Left lobe of liver (tissue), 2 donors: ENCODE measurements around the gene KLHL40. TPM values are rescaled to one million over a fixed set of nuclear protein-coding genes. Genes with fewer than 3 reads are reported as not detected.

Experiments used
- ATAC-seq: fragments of 200-7000 bp; cut with Tn5 transposase; one replicate; pipeline ENCODE4 v1.9.1; 2020; ENCODE audit warnings: mild to moderate bottlenecking, moderate library complexity
- DNase-seq: peaks from one replicate; pipeline ENCODE4 v3.0.0-alpha.2; 2020; ENCODE audit warnings: low spot score
- total RNA-seq: library from RNA; stranded (reverse); gene quantifications from one replicate; pipeline ENCODE4 v1.2.1, GENCODE V29; 2021
- donor health status: DM: no; HTN: no; CAD: no; lungs with moderate emphysema.
- donor health status: DM: no; HTN: yes; CAD: no.

Gene KLHL40
- total RNA-seq, 1 donor from 2014 or later: not detected

GRCh38 chr3:42701371-42702065, 16.2 kb downstream of the KLHL40 start:
- ATAC-seq: peak; percentile 49
- peak; percentile 48 for DNase-seq

GRCh38 chr3:42702066-42702951, 17.0 kb downstream of the KLHL40 start, which contains the start of gene HHATL:
Gene HHATL, minus strand, starts transcription at chr3:42702798. Its CDS starts 1,972 bp downstream, at chr3:42700826.
- ATAC-seq (no peak), DNase-seq (peak; percentile 43)

GRCh38 chr3:42702982-42703694, 17.8 kb downstream of the KLHL40 start:
- DNase-seq: no peak
- no peak for ATAC-seq

- DNase-seq (peak; percentile 28), ATAC-seq (no peak)
These were observed 18.3 kb downstream of the KLHL40 start for GRCh38 chr3:42703695-42704025.

- peak; percentile 36 for DNase-seq
- no peak for ATAC-seq
These were observed 19.0 kb downstream of the KLHL40 start for GRCh38 chr3:42704136-42704841.

- DNase-seq: peak; percentile 38
- ATAC-seq: no peak
These were observed 19.9 kb downstream of the KLHL40 start for GRCh38 chr3:42705058-42705767.

GRCh38 chr3:42705962-42706585, 20.7 kb downstream of the KLHL40 start:
- DNase-seq: peak; percentile 38
- no peak for ATAC-seq

- peak; percentile 37 for DNase-seq
- no peak for ATAC-seq
These were observed 21.6 kb downstream of the KLHL40 start for GRCh38 chr3:42706721-42707619.

GRCh38 chr3:42707620-42708355, 22.5 kb downstream of the KLHL40 start:
- no peak for ATAC-seq
- DNase-seq: peak; percentile 35

- peak; percentile 27 for DNase-seq
- no peak for ATAC-seq
These were observed 23.3 kb downstream of the KLHL40 start for GRCh38 chr3:42708611-42709151.

GRCh38 chr3:42709621-42710020, 24.3 kb downstream of the KLHL40 start:
- DNase-seq (peak; percentile 38), ATAC-seq (no peak)

- ATAC-seq (no peak), DNase-seq (peak; percentile 33)
These were observed 25.1 kb downstream of the KLHL40 start for GRCh38 chr3:42710323-42711021.

- ATAC-seq: no peak
- peak; percentile 33 for DNase-seq
These were observed 26.4 kb downstream of the KLHL40 start for GRCh38 chr3:42711491-42712343.

GRCh38 chr3:42712344-42712648, 27.0 kb downstream of the KLHL40 start:
- ATAC-seq (no peak), DNase-seq (peak; percentile 24)

- peak; percentile 32 for DNase-seq
- no peak for ATAC-seq
These were observed 27.5 kb downstream of the KLHL40 start for GRCh38 chr3:42712688-42713372.

- DNase-seq (no peak), ATAC-seq (no peak)
These were observed 28.4 kb downstream of the KLHL40 start for GRCh38 chr3:42713747-42714146.
